DOHH2 (cell line): Measurements from ENCODE around the gene ABCD4.

Source experiments
- H3F3A ChIP-seq: fragments of 200-600 bp; sonication (generic), shearing (Covaris generic); 2 replicates; pipeline ENCODE4 v1.6.0; 2016; ENCODE audit warnings: antibody characterized with exemption, mild to moderate bottlenecking; ENCODE audit not compliant: control insufficient read depth, insufficient read depth
- H3K27ac ChIP-seq: fragments of 200-600 bp; sonication (generic); 2 replicates; pipeline ENCODE4 v1.5.1; 2014; ENCODE audit warnings: low read depth, mild to moderate bottlenecking, low read length, moderate library complexity
- H3K27me3 ChIP-seq: fragments of 200-600 bp; sonication (generic); 2 replicates; pipeline ENCODE4 v1.6.1; 2014; ENCODE audit warnings: mild to moderate bottlenecking, low read length, mixed read lengths; ENCODE audit not compliant: control insufficient read depth
- H3K36me3 ChIP-seq: fragments of 200-600 bp; sonication (generic); 2 replicates; pipeline ENCODE4 v1.6.1; 2014; ENCODE audit warnings: mild to moderate bottlenecking, low read length, moderate library complexity, mixed read lengths; ENCODE audit not compliant: control insufficient read depth
- H3K4me1 ChIP-seq: fragments of 200-600 bp; sonication (generic); 2 replicates; pipeline ENCODE4 v1.6.1; 2014; ENCODE audit warnings: mild to moderate bottlenecking, low read length, mixed read lengths; ENCODE audit not compliant: control insufficient read depth
- H3K4me2 ChIP-seq: fragments of 200-600 bp; sonication (generic); 2 replicates; pipeline ENCODE4 v1.6.0; 2014; ENCODE audit warnings: mild to moderate bottlenecking, low read length, moderate library complexity
- H3K4me3 ChIP-seq: fragments of 200-600 bp; sonication (generic); 2 replicates; pipeline ENCODE4 v1.5.1; 2014; ENCODE audit warnings: mild to moderate bottlenecking, low read length, mixed read lengths
- H3K79me2 ChIP-seq: fragments of 200-600 bp; sonication (generic); 2 replicates; pipeline ENCODE4 v1.6.1; 2014; ENCODE audit warnings: mild to moderate bottlenecking, low read length, mixed read lengths; ENCODE audit not compliant: control insufficient read depth
- H3K9me2 ChIP-seq: fragments of 200-600 bp; sonication (generic); replicated peaks from 2 replicates; pipeline ENCODE4 v1.6.1; 2014; ENCODE audit warnings: mild to moderate bottlenecking, low read length, mixed read lengths; ENCODE audit not compliant: control insufficient read depth
- H3K9me3 ChIP-seq: fragments of 200-600 bp; sonication (generic); 2 replicates; pipeline ENCODE4 v1.6.1; 2014; ENCODE audit warnings: antibody characterized with exemption, low read length, mixed read lengths; ENCODE audit not compliant: control insufficient read depth, insufficient read depth
- H4K20me1 ChIP-seq: fragments of 200-600 bp; sonication (generic); 2 replicates; pipeline ENCODE4 v1.6.0; 2014; ENCODE audit warnings: low read depth, mild to moderate bottlenecking, antibody characterized with exemption, low read length, moderate library complexity; ENCODE audit not compliant: control insufficient read depth, insufficient read depth
- CTCF ChIP-seq: fragments of 200-600 bp; sonication (generic); IDR thresholded peaks from one replicate; pipeline ENCODE4 v1.5.1; 2014; ENCODE audit warnings: antibody characterized with exemption, mild to moderate bottlenecking, low read depth, low read length; ENCODE audit not compliant: poor library complexity, severe bottlenecking
- EZH2phosphoT487 ChIP-seq: fragments of 200-600 bp; sonication (generic); IDR thresholded peaks from 2 replicates; pipeline ENCODE4 v1.6.1; 2017; ENCODE audit warnings: borderline replicate concordance, mild to moderate bottlenecking, antibody characterized with exemption, low read length, moderate library complexity, mixed read lengths

The ABCD4 gene

DNA sequence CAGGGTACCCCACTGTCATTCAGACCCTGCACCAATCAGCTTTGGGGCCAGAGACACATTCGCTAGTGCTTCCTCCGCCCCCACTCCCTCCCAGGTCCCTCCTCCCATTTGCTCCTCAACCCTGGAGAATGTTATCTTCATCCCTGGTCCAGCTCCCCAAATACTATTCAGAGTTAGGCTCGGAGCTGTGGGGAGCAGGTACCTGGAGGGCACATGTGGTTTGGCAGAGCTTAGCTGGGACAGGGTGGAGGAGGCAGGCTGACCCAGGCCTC, 44.0 kb downstream of the ABCD4 start:
- H3K9me2 ChIP-seq, result no peaks in the 10 kb centered on the region
- H3K4me2 ChIP-seq, result no peak overlapping the region
- no peak overlapping the region for H3K4me3 ChIP-seq
- no peaks in the 10 kb centered on the region for H4K20me1 ChIP-seq
- H3K4me1 ChIP-seq, result peaks cover 15% of the 10 kb centered on the region
- no peaks in the 10 kb centered on the region for H3K79me2 ChIP-seq
- peaks cover 19% of the 10 kb centered on the region for H3K27me3 ChIP-seq
- H3K27ac ChIP-seq, result no peak overlapping the region
- no peaks in the 10 kb centered on the region for H3F3A ChIP-seq
- no peaks in the 10 kb centered on the region for H3K9me3 ChIP-seq
- H3K36me3 ChIP-seq, result no peaks in the 10 kb centered on the region
- TF ChIP-seq CTCF, result no peak
- no peak; the same call in 1 of the 2 replicates for TF ChIP-seq EZH2phosphoT487

DNA sequence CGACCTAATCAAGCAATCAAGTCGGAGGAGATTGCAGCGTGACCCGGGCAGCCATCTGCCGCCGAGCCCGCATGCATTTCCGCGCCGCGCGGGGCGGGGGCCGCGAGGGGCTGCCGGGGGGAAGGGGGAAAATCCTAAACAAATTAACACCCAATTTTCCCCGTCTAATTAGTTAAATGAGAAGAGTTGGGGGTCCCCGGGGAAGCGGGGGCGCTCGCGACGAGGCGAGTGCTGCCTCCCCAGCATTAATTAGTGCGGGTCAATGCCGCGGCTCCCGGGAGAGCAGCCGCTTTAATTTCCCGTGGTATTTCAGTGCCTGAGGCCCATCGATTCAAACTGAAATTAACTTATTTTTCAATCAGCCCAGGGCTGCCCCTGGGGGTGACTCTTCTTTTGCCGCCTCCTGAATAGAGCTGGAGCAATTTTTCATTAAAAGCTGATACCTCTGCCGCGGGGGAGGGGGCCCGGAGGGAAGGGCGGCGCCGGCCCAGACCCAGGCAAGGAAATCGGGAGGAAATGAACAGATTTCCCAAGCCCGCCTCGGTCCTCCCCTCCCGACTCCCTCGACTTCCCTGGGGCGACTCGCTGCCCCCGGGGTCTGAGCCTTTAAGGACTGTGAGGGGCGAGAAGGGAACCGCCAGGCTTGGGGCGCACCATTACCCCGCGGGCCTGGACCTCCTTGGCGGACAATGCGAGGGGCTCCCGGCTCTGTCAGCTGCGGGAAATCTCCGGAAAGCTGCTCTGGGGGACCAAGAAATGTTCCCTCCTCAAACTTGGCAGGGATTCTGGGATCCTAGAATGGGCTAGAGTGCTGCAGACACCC, 44.6 kb downstream of the ABCD4 start:
- peak overlapping the region; percentile 79 for H3K4me3 ChIP-seq
- TF ChIP-seq EZH2phosphoT487 (no peak; the same call in 1 of the 2 replicates), CTCF (no peak)
- peak overlapping the region; percentile 97 for H3K4me2 ChIP-seq
- H4K20me1 ChIP-seq, result no peaks in the 10 kb centered on the region
- H3K4me1 ChIP-seq, result peaks cover 15% of the 10 kb centered on the region
- H3K9me2 ChIP-seq, result no peaks in the 10 kb centered on the region
- H3K27ac ChIP-seq, result no peak overlapping the region
- no peaks in the 10 kb centered on the region for H3K9me3 ChIP-seq
- H3K79me2 ChIP-seq, result no peaks in the 10 kb centered on the region
- peaks cover 21% of the 10 kb centered on the region for H3K27me3 ChIP-seq
- no peaks in the 10 kb centered on the region for H3F3A ChIP-seq
- H3K36me3 ChIP-seq, result no peaks in the 10 kb centered on the region

DNA sequence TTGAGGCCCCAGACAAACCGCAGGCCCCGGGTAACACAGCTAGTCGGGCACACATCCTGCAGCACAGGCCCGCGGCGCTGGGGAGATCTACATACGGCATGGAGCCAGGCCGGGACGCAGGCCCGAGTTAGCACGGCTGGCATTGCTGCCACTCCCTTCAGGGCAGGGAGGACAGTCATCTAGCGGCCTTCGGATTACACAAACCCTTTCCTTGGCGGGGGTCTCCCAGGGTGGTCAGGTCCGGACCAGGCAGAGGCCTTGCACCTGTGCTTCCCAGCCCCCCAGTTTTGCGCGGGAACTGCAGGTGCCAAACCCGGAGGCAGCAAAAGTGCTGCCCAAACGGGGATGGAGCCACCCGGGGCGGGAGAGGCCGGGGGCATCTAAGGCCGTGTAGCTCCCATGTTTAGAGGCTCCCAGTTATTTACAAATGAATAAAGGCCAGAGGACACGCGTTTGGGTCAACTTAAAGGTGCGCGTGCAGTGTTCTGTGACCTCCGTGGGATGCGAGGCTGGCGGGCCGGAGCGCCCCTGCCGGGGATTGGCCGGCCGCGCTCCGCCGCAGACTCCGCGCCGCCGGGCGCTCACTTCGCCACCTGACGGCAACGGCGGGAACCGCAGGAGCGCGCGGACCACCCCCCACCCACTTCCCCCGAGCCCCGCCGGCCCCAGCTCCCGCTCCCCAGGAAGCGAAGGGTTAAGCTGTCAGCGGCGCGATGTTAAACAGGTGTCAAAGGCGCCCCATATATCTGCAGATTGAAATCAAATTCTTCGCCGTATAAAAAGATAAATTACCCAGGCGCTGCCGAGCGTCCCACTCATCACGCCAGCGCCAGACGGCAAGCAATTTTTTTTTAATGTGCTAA, 45.4 kb downstream of the ABCD4 start:
- TF ChIP-seq CTCF, result peak; percentile 93
- TF ChIP-seq EZH2phosphoT487, result no peak
- H4K20me1 ChIP-seq, result no peaks in the 10 kb centered on the region

More for the DNA sequence above, 45.4 kb downstream of the ABCD4 start:
- peaks cover 22% of the 10 kb centered on the region for H3K27me3 ChIP-seq
- peak overlapping the region; percentile 97 for H3K4me2 ChIP-seq
- H3F3A ChIP-seq, result no peaks in the 10 kb centered on the region
- H3K4me3 ChIP-seq, result peak overlapping the region; percentile 79
- no peaks in the 10 kb centered on the region for H3K36me3 ChIP-seq
- no peaks in the 10 kb centered on the region for H3K9me3 ChIP-seq
- H3K4me1 ChIP-seq, result peaks cover 15% of the 10 kb centered on the region
- H3K9me2 ChIP-seq, result no peaks in the 10 kb centered on the region
- no peak overlapping the region for H3K27ac ChIP-seq
- H3K79me2 ChIP-seq, result no peaks in the 10 kb centered on the region
